Measurements from ENCODE around the gene VPS11.

- TF ChIP-seq, protein P1, sequence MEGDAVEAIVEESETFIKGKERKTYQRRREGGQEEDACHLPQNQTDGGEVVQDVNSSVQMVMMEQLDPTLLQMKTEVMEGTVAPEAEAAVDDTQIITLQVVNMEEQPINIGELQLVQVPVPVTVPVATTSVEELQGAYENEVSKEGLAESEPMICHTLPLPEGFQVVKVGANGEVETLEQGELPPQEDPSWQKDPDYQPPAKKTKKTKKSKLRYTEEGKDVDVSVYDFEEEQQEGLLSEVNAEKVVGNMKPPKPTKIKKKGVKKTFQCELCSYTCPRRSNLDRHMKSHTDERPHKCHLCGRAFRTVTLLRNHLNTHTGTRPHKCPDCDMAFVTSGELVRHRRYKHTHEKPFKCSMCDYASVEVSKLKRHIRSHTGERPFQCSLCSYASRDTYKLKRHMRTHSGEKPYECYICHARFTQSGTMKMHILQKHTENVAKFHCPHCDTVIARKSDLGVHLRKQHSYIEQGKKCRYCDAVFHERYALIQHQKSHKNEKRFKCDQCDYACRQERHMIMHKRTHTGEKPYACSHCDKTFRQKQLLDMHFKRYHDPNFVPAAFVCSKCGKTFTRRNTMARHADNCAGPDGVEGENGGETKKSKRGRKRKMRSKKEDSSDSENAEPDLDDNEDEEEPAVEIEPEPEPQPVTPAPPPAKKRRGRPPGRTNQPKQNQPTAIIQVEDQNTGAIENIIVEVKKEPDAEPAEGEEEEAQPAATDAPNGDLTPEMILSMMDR (IDR thresholded peaks at IDR 0.05; ENCODE audit: low read depth, low read length, poor library complexity, severe bottlenecking), result no peak
- TF ChIP-seq EZH2phosphoT487 (IDR thresholded peaks at IDR 0.05; ENCODE audit: borderline replicate concordance, low read length), result no peak
Observed at GRCh38 chr11:119051440-119052162, 16.0 kb upstream of the VPS11 start.

Data from DOHH2 (cell line).